IMR-90 (cell line): ENCODE measurements around the gene NSUN5. TPM values are rescaled to one million over a fixed set of nuclear protein-coding genes. Genes with fewer than 3 reads are reported as not detected.
"Not testable (repeated sequence)": the region's sequence is repeated elsewhere in the genome, so short reads cannot be mapped to it uniquely, and the experiment has no call there.

ENCODE experiments used
- ATAC-seq: fragments of 200-7000 bp; cut with Tn5 transposase; 2 replicates; pipeline ENCODE4 v1.9.1; 2020; ENCODE audit warnings: low read depth, mild to moderate bottlenecking, moderate library complexity
- BruUV-seq: library from RNA; stranded (reverse); fragments of 400-500 nt; replicated peaks from 2 replicates; lab custom pipeline; 2021; lab: Mats Ljungman, UMichigan
- CTCF ChIA-PET: fragments of 300-600 bp; formaldehyde crosslinking; extraction: SDS; loops from one replicate; lab custom pipeline; 2021; ENCODE audit warnings: antibody characterized with exemption; lab: Yijun Ruan, JAX
- POLR2A ChIA-PET: fragments of 300-600 bp; sonication (Branson Sonifier 250); formaldehyde crosslinking; loops from one replicate; lab custom pipeline; 2022; ENCODE audit warnings: antibody characterized with exemption; ENCODE audit not compliant: unreplicated experiment; lab: Charles Lee
- DNase-seq: peaks from one replicate; pipeline ENCODE4 v3.0.0; 2013
- H2AFZ ChIP-seq: replicated peaks from 2 replicates; pipeline ENCODE3; 2013; ENCODE audit warnings: low read length, mild to moderate bottlenecking; ENCODE audit not compliant: poor library complexity
- H2AK5ac ChIP-seq: 2 replicates; pipeline ENCODE4 v1.6.1; 2013; ENCODE audit warnings: low read depth, low read length, inconsistent platforms
- H2AK9ac ChIP-seq: replicated peaks from 2 replicates; pipeline ENCODE3; 2013; ENCODE audit warnings: mild to moderate bottlenecking, low read depth, low read length, moderate library complexity; ENCODE audit not compliant: poor library complexity
- H2BK120ac ChIP-seq: 2 replicates; pipeline ENCODE4 v1.6.1; 2013; ENCODE audit warnings: low read depth, low read length, inconsistent platforms
- H2BK15ac ChIP-seq: 3 replicates; pipeline ENCODE4 v1.6.1; 2013; ENCODE audit warnings: low read depth, low read length, inconsistent platforms
- H2BK20ac ChIP-seq: 2 replicates; pipeline ENCODE4 v1.6.1; 2013; ENCODE audit warnings: low read depth, mild to moderate bottlenecking, inconsistent platforms, low read length, moderate library complexity
- H2BK5ac ChIP-seq: 2 replicates; pipeline ENCODE4 v1.6.1; 2013; ENCODE audit warnings: mild to moderate bottlenecking, low read depth, low read length, inconsistent platforms; ENCODE audit not compliant: poor library complexity, severe bottlenecking
- H3K14ac ChIP-seq: replicated peaks from 2 replicates; pipeline ENCODE4 v1.6.1; 2013; ENCODE audit warnings: low read depth, low read length, inconsistent platforms
- H3K18ac ChIP-seq: 2 replicates; pipeline ENCODE4 v1.6.1; 2013; ENCODE audit warnings: low read depth, low read length, control low read depth
- H3K23ac ChIP-seq: 2 replicates; pipeline ENCODE4 v1.6.1; 2013; ENCODE audit warnings: low read depth, low read length, inconsistent platforms
- H3K27ac ChIP-seq: 2 replicates; pipeline ENCODE4 v1.5.1; 2013; ENCODE audit warnings: mild to moderate bottlenecking, control low read depth, low read length; ENCODE audit not compliant: insufficient read depth
- H3K27me3 ChIP-seq: 2 replicates; pipeline ENCODE4 v1.6.1; 2013; ENCODE audit warnings: low read length; ENCODE audit not compliant: control insufficient read depth, insufficient read depth
- H3K36me3 ChIP-seq: 2 replicates; pipeline ENCODE4 v1.6.1; 2013; ENCODE audit warnings: low read length, mixed read lengths; ENCODE audit not compliant: control insufficient read depth, insufficient read depth
- H3K4ac ChIP-seq: 2 replicates; pipeline ENCODE4 v1.6.1; 2013; ENCODE audit warnings: low read depth, low read length, inconsistent platforms
- H3K4me1 ChIP-seq: 2 replicates; pipeline ENCODE4 v1.6.1; 2013; ENCODE audit warnings: low read length, mixed read lengths; ENCODE audit not compliant: control insufficient read depth, insufficient read depth
- H3K4me2 ChIP-seq: 2 replicates; pipeline ENCODE4 v1.6.1; 2013; ENCODE audit warnings: low read depth, mild to moderate bottlenecking, control low read depth, low read length, moderate library complexity
- H3K4me3 ChIP-seq: 2 replicates; pipeline ENCODE4 v1.5.1; 2013; ENCODE audit warnings: low read depth, mild to moderate bottlenecking, control low read depth, low read length, moderate library complexity; ENCODE audit not compliant: insufficient read depth
- H3K56ac ChIP-seq: 2 replicates; pipeline ENCODE4 v1.6.1; 2013; ENCODE audit warnings: low read length, inconsistent platforms; ENCODE audit not compliant: insufficient read depth; ENCODE audit errors: extremely low read depth
- H3K79me1 ChIP-seq, 2 experiments: 2 replicates each; pipeline ENCODE4 v1.6.1; 2013; ENCODE audit warnings: low read length in 2 of 2, inconsistent platforms in 1 of 2, low read depth in 1 of 2
- H3K9ac ChIP-seq: 2 replicates; pipeline ENCODE4 v1.6.1; 2013; ENCODE audit warnings: low read depth, low read length, control low read depth
- H3K9me1 ChIP-seq: 2 replicates; pipeline ENCODE4 v1.6.1; 2013; ENCODE audit warnings: low read length, inconsistent platforms; ENCODE audit not compliant: insufficient read depth
- H3K9me3 ChIP-seq: 2 replicates; pipeline ENCODE4 v1.6.1; 2013; ENCODE audit warnings: low read length; ENCODE audit not compliant: control insufficient read depth, insufficient read depth
- H4K20me1 ChIP-seq: 2 replicates; pipeline ENCODE4 v1.6.1; 2013; ENCODE audit warnings: low read length, inconsistent platforms; ENCODE audit not compliant: insufficient read depth
- H4K5ac ChIP-seq: 2 replicates; pipeline ENCODE4 v1.6.1; 2013; ENCODE audit warnings: mild to moderate bottlenecking, low read depth, low read length, control low read depth
- H4K8ac ChIP-seq, 2 experiments: 2 replicates each; pipeline ENCODE4 v1.6.1; 2013; ENCODE audit warnings: low read depth in 2 of 2, low read length in 2 of 2, control low read depth in 1 of 2, inconsistent platforms in 1 of 2
- H4K91ac ChIP-seq: 2 replicates; pipeline ENCODE4 v1.6.1; 2013; ENCODE audit warnings: low read depth, low read length, inconsistent platforms; ENCODE audit not compliant: insufficient read depth
- WGBS, 2 experiments: methylation state at CpG; one replicate each; pipeline versions ENCODE4 v1.1.5 to v1.1.7; 2013; ENCODE audit warnings: missing lambda C conversion rate in 2 of 2; ENCODE audit not compliant: insufficient read length in 1 of 2; ENCODE audit errors: extremely low coverage in 2 of 2; 5-methylcytosine and 5-hydroxymethylcytosine counted together
- dilution Hi-C: fragments of 300-500 bp; cut with HindIII; formaldehyde crosslinking; loops from one replicate; pipeline ENCODE4 v1.14.3; 2018; ENCODE audit warnings: low sequenced_read_pairs; ENCODE audit not compliant: unreplicated experiment
- in situ Hi-C: fragments of 300-500 bp; cut with MboI; formaldehyde crosslinking; loops from 3 replicates; pipeline ENCODE4 v1.14.3; 2019; ENCODE audit warnings: low sequenced_read_pairs, inconsistent platforms, mixed read lengths
- intact Hi-C: fragments of 100-400 bp; cut with micrococcal nuclease; formaldehyde crosslinking; loops from 2 replicates; pipeline ENCODE4 v1.10.0; 2022
- polyA plus RNA-seq, 3 experiments: library from polyadenylated mRNA; depleted of rRNA; stranded (reverse); fragments of >200 nt; gene quantifications; 2 replicates each; pipeline ENCODE4 v1.2.3, GENCODE V29; 2012; ENCODE audit warnings: low replicate concordance in 1 of 3
- total RNA-seq: library from RNA; depleted of rRNA; stranded (reverse); fragments of >200 nt; gene quantifications from 2 replicates; pipeline ENCODE4 v1.2.3, GENCODE V29; 2012

NSUN5 gene
- total and polyA plus RNA-seq, 2 of the 4 experiments (the other 2 are of a cell fraction): 10.0 to 17.7 TPM

DNA sequence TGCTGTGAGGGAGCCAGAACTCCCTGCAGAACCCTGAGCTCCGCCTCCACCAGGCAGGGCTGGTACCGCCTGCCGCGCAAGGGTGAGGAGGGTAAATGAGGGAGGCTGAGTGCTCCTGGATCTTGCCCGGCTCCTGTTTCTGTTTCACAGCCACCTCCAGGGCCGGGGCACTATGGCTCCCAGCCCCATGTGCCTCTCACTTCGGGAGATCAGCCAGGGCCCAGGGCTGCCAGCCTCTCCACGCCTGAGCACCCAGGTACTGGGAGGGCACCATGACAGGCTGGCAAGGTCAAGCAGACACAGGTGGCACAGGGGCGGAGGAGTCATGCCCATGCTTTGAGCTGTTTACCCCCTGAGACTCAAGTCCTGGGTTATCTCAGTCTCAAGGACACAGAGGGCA, 10.9 kb upstream of the NSUN5 start:
- H4K5ac ChIP-seq, H2AK9ac ChIP-seq, H4K91ac ChIP-seq, H3K27ac ChIP-seq, H3K4me3 ChIP-seq, H3K9me1 ChIP-seq, H3K23ac ChIP-seq, H4K8ac ChIP-seq, H3K56ac ChIP-seq, H2AFZ ChIP-seq, H2BK5ac ChIP-seq, POLR2A ChIA-PET, H2BK15ac ChIP-seq, H2BK120ac ChIP-seq, H2BK20ac ChIP-seq, intact Hi-C loops, dilution Hi-C loops, H3K36me3 ChIP-seq, ATAC-seq, CTCF ChIA-PET, H3K18ac ChIP-seq, H3K14ac ChIP-seq, H3K4ac ChIP-seq, H3K9me3 ChIP-seq, H4K20me1 ChIP-seq, H3K4me1 ChIP-seq, BruUV-seq, in situ Hi-C loops, H2AK5ac ChIP-seq, DNase-seq, H3K27me3 ChIP-seq, H3K4me2 ChIP-seq, H3K79me1 ChIP-seq, H3K9ac ChIP-seq: not testable (repeated sequence)
- WGBS, 2 experiments: 94% methylated on average over 2 of the region's 9 CpGs; no CpG with 5 or more reads in 1 of the 2 experiments

DNA sequence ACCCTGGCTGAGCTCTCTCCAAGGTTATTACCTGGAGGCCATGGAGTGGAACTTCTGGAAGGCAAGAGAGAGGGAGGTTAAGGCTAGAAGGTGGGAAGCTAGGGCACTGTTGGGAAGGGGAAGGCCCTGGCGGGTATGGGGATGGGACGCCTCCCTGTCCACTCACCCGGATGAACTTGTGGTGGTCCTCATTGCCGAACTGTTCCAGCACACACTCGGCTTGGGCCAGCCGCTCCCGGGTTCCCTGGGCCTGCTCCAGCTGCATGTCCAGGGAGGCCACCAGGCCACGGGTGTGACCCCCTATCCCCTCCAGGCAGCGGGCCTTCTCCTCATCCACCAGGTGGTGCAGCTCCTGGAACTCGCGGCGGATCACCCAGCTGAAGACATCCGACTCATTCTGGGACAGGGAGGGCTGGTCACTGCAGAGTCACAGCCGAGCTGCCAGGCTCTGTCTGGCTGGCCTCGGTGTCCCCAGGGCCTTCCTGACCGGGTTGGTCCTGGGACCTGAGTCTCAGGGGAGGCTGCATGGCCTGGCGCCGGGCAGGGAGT, 10.1 kb upstream of the NSUN5 start:
- H2AK9ac ChIP-seq, H2AK5ac ChIP-seq, in situ Hi-C loops, H3K9ac ChIP-seq, H3K4me1 ChIP-seq, H2BK15ac ChIP-seq, H2BK120ac ChIP-seq, H2BK5ac ChIP-seq, H2AFZ ChIP-seq, H4K91ac ChIP-seq, H4K5ac ChIP-seq, DNase-seq, H3K18ac ChIP-seq, H3K23ac ChIP-seq, H3K9me1 ChIP-seq, H4K8ac ChIP-seq, H3K14ac ChIP-seq, intact Hi-C loops, BruUV-seq, CTCF ChIA-PET, H3K9me3 ChIP-seq, H2BK20ac ChIP-seq, ATAC-seq, dilution Hi-C loops, H3K4ac ChIP-seq, H4K20me1 ChIP-seq, H3K27me3 ChIP-seq, H3K4me2 ChIP-seq, H3K36me3 ChIP-seq, H3K4me3 ChIP-seq, POLR2A ChIA-PET, H3K56ac ChIP-seq, H3K27ac ChIP-seq, H3K79me1 ChIP-seq: not testable (repeated sequence)
- WGBS, 2 experiments: no CpG with 5 or more reads among the region's 18 CpGs
